Measurements from ENCODE around the gene SPARC.

DNA sequence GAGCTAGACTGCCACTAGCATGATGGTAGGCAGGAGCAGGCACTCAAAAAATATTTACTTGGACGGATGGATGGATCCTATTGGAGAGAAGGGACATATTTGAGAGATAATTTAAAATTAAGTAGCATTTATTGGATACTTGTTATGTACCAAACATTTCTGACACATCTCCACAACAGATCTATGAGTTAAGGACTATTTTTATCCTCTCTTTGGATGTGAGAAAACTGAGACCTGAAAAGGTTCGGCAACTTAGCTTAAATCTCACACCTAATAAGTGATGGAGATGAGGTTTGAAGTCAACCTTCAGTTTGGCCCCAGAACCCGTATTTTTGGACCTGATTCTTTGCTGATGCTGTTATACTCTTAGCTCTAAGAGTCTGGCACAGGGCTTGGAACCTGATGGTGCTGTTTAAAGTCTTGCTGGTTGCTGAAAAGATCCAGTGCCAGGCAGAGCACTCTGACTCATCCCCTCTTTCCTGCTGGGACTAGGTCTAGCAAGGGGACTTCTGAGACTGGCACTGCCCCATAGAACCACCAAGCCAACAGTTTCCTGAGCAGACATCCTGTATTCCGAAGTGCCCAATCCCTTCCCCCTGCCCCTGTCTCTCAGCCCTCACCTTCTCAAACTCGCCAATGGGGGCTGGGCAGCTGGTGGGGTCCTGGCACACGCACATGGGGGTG lies 15.6 kb downstream of the SPARC start:
- TF ChIP-seq, protein P1, sequence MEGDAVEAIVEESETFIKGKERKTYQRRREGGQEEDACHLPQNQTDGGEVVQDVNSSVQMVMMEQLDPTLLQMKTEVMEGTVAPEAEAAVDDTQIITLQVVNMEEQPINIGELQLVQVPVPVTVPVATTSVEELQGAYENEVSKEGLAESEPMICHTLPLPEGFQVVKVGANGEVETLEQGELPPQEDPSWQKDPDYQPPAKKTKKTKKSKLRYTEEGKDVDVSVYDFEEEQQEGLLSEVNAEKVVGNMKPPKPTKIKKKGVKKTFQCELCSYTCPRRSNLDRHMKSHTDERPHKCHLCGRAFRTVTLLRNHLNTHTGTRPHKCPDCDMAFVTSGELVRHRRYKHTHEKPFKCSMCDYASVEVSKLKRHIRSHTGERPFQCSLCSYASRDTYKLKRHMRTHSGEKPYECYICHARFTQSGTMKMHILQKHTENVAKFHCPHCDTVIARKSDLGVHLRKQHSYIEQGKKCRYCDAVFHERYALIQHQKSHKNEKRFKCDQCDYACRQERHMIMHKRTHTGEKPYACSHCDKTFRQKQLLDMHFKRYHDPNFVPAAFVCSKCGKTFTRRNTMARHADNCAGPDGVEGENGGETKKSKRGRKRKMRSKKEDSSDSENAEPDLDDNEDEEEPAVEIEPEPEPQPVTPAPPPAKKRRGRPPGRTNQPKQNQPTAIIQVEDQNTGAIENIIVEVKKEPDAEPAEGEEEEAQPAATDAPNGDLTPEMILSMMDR (IDR thresholded peaks at IDR 0.05), result no peak
- no peak for TF ChIP-seq POLR2A (IDR thresholded peaks at IDR 0.05)

All from Peyer's patch (tissue), 4 donors.